ENCODE data around the gene ALDH16A1.

The ALDH16A1 gene

GRCh38 chr19:49487277-49488045 is 34.4 kb downstream of the ALDH16A1 start, which contains the start of gene RPL13A:
Gene RPL13A, plus strand, starts transcription at chr19:49487608. Its CDS starts 22 bp downstream, at chr19:49487630.
- no peaks in the 10 kb centered on the region for H3K9me3 ChIP-seq (ENCODE audit: control insufficient read depth, low read depth, low read length)
- H3K36me3 ChIP-seq (ENCODE audit: control insufficient read depth, low read depth, low read length): peaks cover 42% of the 10 kb centered on the region
- peak within 1 kb of the TSS; percentile 100 for H3K9ac ChIP-seq (ENCODE audit: low read length)
- no peaks in the 10 kb centered on the region for H3K27me3 ChIP-seq (ENCODE audit: control insufficient read depth, insufficient read depth, low read length)
- peak within 1 kb of the TSS; percentile 93 for H3K4me3 ChIP-seq (ENCODE audit: low read length)
- H3K4me1 ChIP-seq (ENCODE audit: control insufficient read depth, low read depth, low read length): no peaks in the 10 kb centered on the region
- H3K27ac ChIP-seq (ENCODE audit: low read length): peak within 1 kb of the TSS; percentile 95

GRCh38 chr19:49488046-49488862 is 35.2 kb downstream of the ALDH16A1 start:
- Histone ChIP-seq H3K27me3 (ENCODE audit: control insufficient read depth, insufficient read depth, low read length) (no peaks in the 10 kb centered on the region), H3K36me3 (ENCODE audit: control insufficient read depth, low read depth, low read length) (peaks cover 47% of the 10 kb centered on the region), H3K9ac (ENCODE audit: low read length) (peak overlapping the region; percentile 100), H3K4me3 (ENCODE audit: low read length) (peak overlapping the region; percentile 93), H3K9me3 (ENCODE audit: control insufficient read depth, low read depth, low read length) (no peaks in the 10 kb centered on the region), H3K27ac (ENCODE audit: low read length) (peak overlapping the region; percentile 95), H3K4me1 (ENCODE audit: control insufficient read depth, low read depth, low read length) (no peaks in the 10 kb centered on the region)

DNA sequence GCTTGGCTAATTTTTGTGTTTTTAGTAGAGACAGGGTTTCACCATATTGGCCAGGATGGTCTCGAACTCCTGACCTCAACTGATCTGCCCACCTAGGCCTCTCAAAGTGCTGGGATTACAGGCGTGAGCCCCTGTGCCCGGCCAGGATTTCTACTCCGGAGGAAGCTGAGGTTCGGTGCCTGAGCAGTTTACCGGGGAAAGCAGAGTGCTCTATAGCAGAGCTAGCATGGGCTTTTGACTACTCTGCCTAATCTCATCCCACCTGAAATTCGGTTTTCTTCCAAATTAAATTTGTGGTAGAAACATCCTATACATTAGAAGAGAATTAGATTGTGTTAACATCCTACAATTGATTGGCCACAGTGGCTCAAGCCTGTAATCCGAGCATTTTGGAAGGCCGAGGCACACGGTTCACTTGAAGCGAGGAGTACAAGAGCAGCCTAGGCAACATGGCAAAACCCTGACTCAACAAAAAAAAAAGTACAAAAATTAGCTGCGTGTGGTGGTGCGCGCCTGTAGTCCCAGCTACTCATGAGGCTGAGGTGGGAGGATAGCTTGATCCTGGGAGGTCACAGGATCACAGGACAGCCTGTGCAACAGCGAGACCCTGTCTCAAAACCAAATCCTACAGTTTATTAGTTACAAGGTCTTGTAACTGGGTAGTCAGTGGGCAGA is 36.0 kb downstream of the ALDH16A1 start:
- Histone ChIP-seq H3K36me3 (ENCODE audit: control insufficient read depth, low read depth, low read length) (peaks cover 47% of the 10 kb centered on the region), H3K9ac (ENCODE audit: low read length) (peak overlapping the region; percentile 100), H3K4me3 (ENCODE audit: low read length) (peak overlapping the region; percentile 93), H3K9me3 (ENCODE audit: control insufficient read depth, low read depth, low read length) (no peaks in the 10 kb centered on the region), H3K27ac (ENCODE audit: low read length) (peak overlapping the region; percentile 95), H3K4me1 (ENCODE audit: control insufficient read depth, low read depth, low read length) (no peaks in the 10 kb centered on the region), H3K27me3 (ENCODE audit: control insufficient read depth, insufficient read depth, low read length) (no peaks in the 10 kb centered on the region)

- peak overlapping the region; percentile 93 for H3K4me3 ChIP-seq (ENCODE audit: low read length)
- no peaks in the 10 kb centered on the region for H3K27me3 ChIP-seq (ENCODE audit: control insufficient read depth, insufficient read depth, low read length)
- H3K9me3 ChIP-seq (ENCODE audit: control insufficient read depth, low read depth, low read length): no peaks in the 10 kb centered on the region
- no peaks in the 10 kb centered on the region for H3K4me1 ChIP-seq (ENCODE audit: control insufficient read depth, low read depth, low read length)
- peak overlapping the region; percentile 95 for H3K27ac ChIP-seq (ENCODE audit: low read length)
- H3K36me3 ChIP-seq (ENCODE audit: control insufficient read depth, low read depth, low read length): peaks cover 47% of the 10 kb centered on the region
- peak overlapping the region; percentile 100 for H3K9ac ChIP-seq (ENCODE audit: low read length)
These were observed 36.7 kb downstream of the ALDH16A1 start for GRCh38 chr19:49489601-49490167.

- H3K36me3 ChIP-seq (ENCODE audit: control insufficient read depth, low read depth, low read length): peaks cover 47% of the 10 kb centered on the region
- no peaks in the 10 kb centered on the region for H3K9me3 ChIP-seq (ENCODE audit: control insufficient read depth, low read depth, low read length)
- peak overlapping the region; percentile 93 for H3K4me3 ChIP-seq (ENCODE audit: low read length)
- H3K27me3 ChIP-seq (ENCODE audit: control insufficient read depth, insufficient read depth, low read length): no peaks in the 10 kb centered on the region
- H3K9ac ChIP-seq (ENCODE audit: low read length): peak overlapping the region; percentile 100
- peak overlapping the region; percentile 61 for H3K27ac ChIP-seq (ENCODE audit: low read length)
- no peaks in the 10 kb centered on the region for H3K4me1 ChIP-seq (ENCODE audit: control insufficient read depth, low read depth, low read length)
These were observed 37.4 kb downstream of the ALDH16A1 start for GRCh38 chr19:49490287-49491029.

DNA sequence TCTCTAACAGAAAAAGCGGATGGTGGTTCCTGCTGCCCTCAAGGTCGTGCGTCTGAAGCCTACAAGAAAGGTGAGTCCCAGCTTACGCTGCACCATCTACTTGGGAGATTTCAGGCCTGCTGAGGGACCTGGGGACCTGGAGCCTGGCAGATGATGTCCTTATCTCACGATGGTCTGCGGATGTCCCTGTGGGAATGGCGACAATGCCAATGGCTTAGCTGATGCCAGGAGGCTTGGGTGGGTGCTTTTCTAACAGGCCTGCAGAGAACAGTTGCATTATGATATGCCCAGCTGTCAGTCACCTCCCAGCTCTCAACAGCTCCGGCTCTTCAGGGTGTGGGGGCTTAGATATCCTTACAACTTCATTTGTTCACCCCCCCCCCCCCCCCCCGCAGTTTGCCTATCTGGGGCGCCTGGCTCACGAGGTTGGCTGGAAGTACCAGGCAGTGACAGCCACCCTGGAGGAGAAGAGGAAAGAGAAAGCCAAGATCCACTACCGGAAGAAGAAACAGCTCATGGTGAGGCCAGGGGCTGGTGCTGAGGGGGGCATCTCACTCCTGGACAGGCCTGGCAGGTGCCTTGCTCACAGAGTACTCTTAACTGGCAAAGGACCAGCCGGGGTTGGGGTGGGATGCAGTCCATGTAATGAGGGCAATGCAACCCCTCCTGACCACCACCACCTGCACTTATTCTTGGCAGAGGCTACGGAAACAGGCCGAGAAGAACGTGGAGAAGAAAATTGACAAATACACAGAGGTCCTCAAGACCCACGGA is 38.2 kb downstream of the ALDH16A1 start:
- H3K4me3 ChIP-seq (ENCODE audit: low read length): no peak overlapping the region
- peaks cover 47% of the 10 kb centered on the region for H3K36me3 ChIP-seq (ENCODE audit: control insufficient read depth, low read depth, low read length)
- H3K27ac ChIP-seq (ENCODE audit: low read length): no peak overlapping the region
- no peaks in the 10 kb centered on the region for H3K27me3 ChIP-seq (ENCODE audit: control insufficient read depth, insufficient read depth, low read length)
- H3K4me1 ChIP-seq (ENCODE audit: control insufficient read depth, low read depth, low read length): no peaks in the 10 kb centered on the region
- H3K9ac ChIP-seq (ENCODE audit: low read length): no peak overlapping the region
- no peaks in the 10 kb centered on the region for H3K9me3 ChIP-seq (ENCODE audit: control insufficient read depth, low read depth, low read length)

DNA sequence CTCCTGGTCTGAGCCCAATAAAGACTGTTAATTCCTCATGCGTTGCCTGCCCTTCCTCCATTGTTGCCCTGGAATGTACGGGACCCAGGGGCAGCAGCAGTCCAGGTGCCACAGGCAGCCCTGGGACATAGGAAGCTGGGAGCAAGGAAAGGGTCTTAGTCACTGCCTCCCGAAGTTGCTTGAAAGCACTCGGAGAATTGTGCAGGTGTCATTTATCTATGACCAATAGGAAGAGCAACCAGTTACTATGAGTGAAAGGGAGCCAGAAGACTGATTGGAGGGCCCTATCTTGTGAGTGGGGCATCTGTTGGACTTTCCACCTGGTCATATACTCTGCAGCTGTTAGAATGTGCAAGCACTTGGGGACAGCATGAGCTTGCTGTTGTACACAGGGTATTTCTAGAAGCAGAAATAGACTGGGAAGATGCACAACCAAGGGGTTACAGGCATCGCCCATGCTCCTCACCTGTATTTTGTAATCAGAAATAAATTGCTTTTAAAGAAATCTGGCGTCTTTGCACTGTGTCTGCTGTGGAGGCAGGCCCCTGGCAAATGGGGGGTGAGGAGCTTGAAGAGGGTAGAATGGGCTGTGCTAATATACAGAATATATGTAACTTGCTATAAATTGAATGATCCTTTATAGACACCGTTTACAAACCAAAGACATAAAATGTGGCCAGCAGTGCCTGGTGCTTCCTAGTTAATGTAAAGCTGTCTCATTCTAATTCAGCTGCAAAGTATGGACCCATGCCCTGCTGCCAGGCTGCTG is 39.0 kb downstream of the ALDH16A1 start:
- Histone ChIP-seq H3K9ac (ENCODE audit: low read length) (no peak overlapping the region), H3K4me3 (ENCODE audit: low read length) (no peak overlapping the region), H3K9me3 (ENCODE audit: control insufficient read depth, low read depth, low read length) (no peaks in the 10 kb centered on the region), H3K36me3 (ENCODE audit: control insufficient read depth, low read depth, low read length) (peaks cover 48% of the 10 kb centered on the region), H3K27ac (ENCODE audit: low read length) (no peak overlapping the region), H3K4me1 (ENCODE audit: control insufficient read depth, low read depth, low read length) (no peaks in the 10 kb centered on the region), H3K27me3 (ENCODE audit: control insufficient read depth, insufficient read depth, low read length) (no peaks in the 10 kb centered on the region)

GRCh38 chr19:49492573-49493405 is 39.8 kb downstream of the ALDH16A1 start:
- Histone ChIP-seq H3K27me3 (ENCODE audit: control insufficient read depth, insufficient read depth, low read length) (no peaks in the 10 kb centered on the region), H3K27ac (ENCODE audit: low read length) (peak overlapping the region; percentile 27), H3K9me3 (ENCODE audit: control insufficient read depth, low read depth, low read length) (no peaks in the 10 kb centered on the region), H3K4me3 (ENCODE audit: low read length) (no peak overlapping the region), H3K4me1 (ENCODE audit: control insufficient read depth, low read depth, low read length) (peaks cover 5% of the 10 kb centered on the region), H3K36me3 (ENCODE audit: control insufficient read depth, low read depth, low read length) (peaks cover 56% of the 10 kb centered on the region), H3K9ac (ENCODE audit: low read length) (no peak overlapping the region)

GRCh38 chr19:49496574-49497008 is 43.6 kb downstream of the ALDH16A1 start:
- Histone ChIP-seq H3K9ac (ENCODE audit: low read length) (peak overlapping the region; percentile 98), H3K27ac (ENCODE audit: low read length) (peak overlapping the region; percentile 82), H3K36me3 (ENCODE audit: control insufficient read depth, low read depth, low read length) (peaks cover 41% of the 10 kb centered on the region), H3K4me1 (ENCODE audit: control insufficient read depth, low read depth, low read length) (peaks cover 19% of the 10 kb centered on the region), H3K4me3 (ENCODE audit: low read length) (peak overlapping the region; percentile 81), H3K9me3 (ENCODE audit: control insufficient read depth, low read depth, low read length) (no peaks in the 10 kb centered on the region), H3K27me3 (ENCODE audit: control insufficient read depth, insufficient read depth, low read length) (no peaks in the 10 kb centered on the region)

Data from iPS-18a (cell line).